C4-2B (cell line): ENCODE data around the gene NFASC.

Experiments used
- H3K27ac ChIP-seq: fragments of 450-650 bp; 2 replicates; pipeline ENCODE4 v1.5.1; 2017
- CTCF ChIP-seq: fragments of 450-650 bp; conservative IDR thresholded peaks from 2 replicates; pipeline ENCODE4 v1.5.1; 2017; ENCODE audit warnings: mild to moderate bottlenecking
- ZFX ChIP-seq: fragments of 450-650 bp; IDR thresholded peaks from 2 replicates; pipeline ENCODE4 v1.6.1; 2017

Gene NFASC

GRCh38 chr1:205004351-205004750 lies 133.7 kb downstream of the NFASC start:
- H3K27ac ChIP-seq, result peak overlapping the region; percentile 41; the same call in 1 of the 2 replicates
- no peak for TF ChIP-seq CTCF
- no peak for TF ChIP-seq ZFX

GRCh38 chr1:205008896-205009295 lies 138.2 kb downstream of the NFASC start:
- no peak for TF ChIP-seq CTCF
- no peak for TF ChIP-seq ZFX

GRCh38 chr1:205009670-205010069 lies 139.0 kb downstream of the NFASC start:
- no peak overlapping the region for H3K27ac ChIP-seq
- TF ChIP-seq CTCF (no peak), ZFX (no peak)

More at GRCh38 chr1:205008896-205009295, 138.2 kb downstream of the NFASC start:
- H3K27ac ChIP-seq, result no peak overlapping the region

GRCh38 chr1:205012391-205013140 lies 141.9 kb downstream of the NFASC start:
- TF ChIP-seq CTCF (no peak), ZFX (no peak)
- H3K27ac ChIP-seq, result peak overlapping the region; percentile 49; the same call in 1 of the 2 replicates

- H3K27ac ChIP-seq, result peak overlapping the region; percentile 49
- TF ChIP-seq ZFX (no peak), CTCF (no peak)
These were observed 143.2 kb downstream of the NFASC start for GRCh38 chr1:205013683-205014367.

GRCh38 chr1:205014783-205015182 lies 144.1 kb downstream of the NFASC start:
- H3K27ac ChIP-seq, result peak overlapping the region; percentile 49
- TF ChIP-seq CTCF (no peak), ZFX (no peak)

GRCh38 chr1:205015241-205015640 lies 144.6 kb downstream of the NFASC start:
- TF ChIP-seq CTCF (no peak), ZFX (no peak)
- H3K27ac ChIP-seq, result peak overlapping the region; percentile 49; the same call in 1 of the 2 replicates
